GM18505 (cell line): ENCODE data around the gene VPS9D1.

Experiments
- ATAC-seq: cut with Tn5 transposase; IDR thresholded peaks from one replicate; pipeline ENCODE4 v1.9.1; 2021; ENCODE audit not compliant: unreplicated experiment
- POLR2A ChIP-seq: IDR thresholded peaks from 4 replicates; pipeline ENCODE4 v1.6.1; 2011; ENCODE audit warnings: borderline replicate concordance; ENCODE audit not compliant: insufficient read depth, insufficient read length; ENCODE audit errors: extremely low read depth

The VPS9D1 gene

GRCh38 chr16:89720813-89721545, at the start of gene VPS9D1, which contains the start of gene ZNF276:
VPS9D1 (minus strand) TSS chr16:89720898; CDS start chr16:89720861, 37 bp downstream.
ZNF276 (plus strand) TSS chr16:89721537; CDS start chr16:89721641, 104 bp downstream.
- TF ChIP-seq POLR2A = peak; percentile 38
- peak; percentile 49 for ATAC-seq

GRCh38 chr16:89770367-89770766, 49.7 kb upstream of the VPS9D1 start:
- ATAC-seq = no peak
- no peak for TF ChIP-seq POLR2A

GRCh38 chr16:89765292-89765830, 44.7 kb upstream of the VPS9D1 start:
- ATAC-seq = peak; percentile 17

GRCh38 chr16:89764711-89765201, 44.1 kb upstream of the VPS9D1 start:
- ATAC-seq = peak; percentile 87
- TF ChIP-seq POLR2A = peak; percentile 78

More at GRCh38 chr16:89765292-89765830, 44.7 kb upstream of the VPS9D1 start:
- no peak for TF ChIP-seq POLR2A

GRCh38 chr16:89761304-89761922, 40.7 kb upstream of the VPS9D1 start:
- no peak for TF ChIP-seq POLR2A
- no peak for ATAC-seq

GRCh38 chr16:89759746-89760340, 39.1 kb upstream of the VPS9D1 start:
- ATAC-seq = no peak
- TF ChIP-seq POLR2A = no peak

GRCh38 chr16:89749637-89750036, 28.9 kb upstream of the VPS9D1 start:
- no peak for ATAC-seq
- no peak for TF ChIP-seq POLR2A

- ATAC-seq = no peak
- no peak for TF ChIP-seq POLR2A
Measured at GRCh38 chr16:89748921-89749320, 28.2 kb upstream of the VPS9D1 start.

- no peak for ATAC-seq
- no peak for TF ChIP-seq POLR2A
Measured at GRCh38 chr16:89748076-89748475, 27.4 kb upstream of the VPS9D1 start.

GRCh38 chr16:89746043-89746442, 25.3 kb upstream of the VPS9D1 start:
- no peak for ATAC-seq

GRCh38 chr16:89744813-89745212, 24.1 kb upstream of the VPS9D1 start:
- no peak for TF ChIP-seq POLR2A
- ATAC-seq = no peak

More at GRCh38 chr16:89746043-89746442, 25.3 kb upstream of the VPS9D1 start:
- TF ChIP-seq POLR2A = no peak

GRCh38 chr16:89742948-89743347, 22.2 kb upstream of the VPS9D1 start:
- TF ChIP-seq POLR2A = no peak

GRCh38 chr16:89741342-89742014, 20.8 kb upstream of the VPS9D1 start:
- TF ChIP-seq POLR2A = no peak
- no peak for ATAC-seq

More at GRCh38 chr16:89742948-89743347, 22.2 kb upstream of the VPS9D1 start:
- ATAC-seq = no peak
